ENCODE data around the gene IL5. TPM values are rescaled to one million over a fixed set of nuclear protein-coding genes. Genes with fewer than 3 reads are reported as not detected.
A peak's percentile ranks its signal among the peaks of the same experiment; 100 is the strongest.

The IL5 gene
- total RNA-seq, 1 donor from 2014 or later, result not detected

- intact Hi-C loops (cut with micrococcal nuclease), result loop anchor here (2.0 kb wide), 1 partner anchor 115 kb away; no protein-coding TSS in a partner anchor
- Histone ChIP-seq H3K27ac (replicated peaks) (peak overlapping the region; percentile 99), H3K4me1 (peaks cover 69% of the 10 kb centered on the region), H3K4me3 (no peak overlapping the region), H3K27me3 (ENCODE audit: low read depth) (no peaks in the 10 kb centered on the region), H3K9me3 (replicated peaks) (no peaks in the 10 kb centered on the region), H3K36me3 (no peaks in the 10 kb centered on the region)
- TF ChIP-seq, protein P1, sequence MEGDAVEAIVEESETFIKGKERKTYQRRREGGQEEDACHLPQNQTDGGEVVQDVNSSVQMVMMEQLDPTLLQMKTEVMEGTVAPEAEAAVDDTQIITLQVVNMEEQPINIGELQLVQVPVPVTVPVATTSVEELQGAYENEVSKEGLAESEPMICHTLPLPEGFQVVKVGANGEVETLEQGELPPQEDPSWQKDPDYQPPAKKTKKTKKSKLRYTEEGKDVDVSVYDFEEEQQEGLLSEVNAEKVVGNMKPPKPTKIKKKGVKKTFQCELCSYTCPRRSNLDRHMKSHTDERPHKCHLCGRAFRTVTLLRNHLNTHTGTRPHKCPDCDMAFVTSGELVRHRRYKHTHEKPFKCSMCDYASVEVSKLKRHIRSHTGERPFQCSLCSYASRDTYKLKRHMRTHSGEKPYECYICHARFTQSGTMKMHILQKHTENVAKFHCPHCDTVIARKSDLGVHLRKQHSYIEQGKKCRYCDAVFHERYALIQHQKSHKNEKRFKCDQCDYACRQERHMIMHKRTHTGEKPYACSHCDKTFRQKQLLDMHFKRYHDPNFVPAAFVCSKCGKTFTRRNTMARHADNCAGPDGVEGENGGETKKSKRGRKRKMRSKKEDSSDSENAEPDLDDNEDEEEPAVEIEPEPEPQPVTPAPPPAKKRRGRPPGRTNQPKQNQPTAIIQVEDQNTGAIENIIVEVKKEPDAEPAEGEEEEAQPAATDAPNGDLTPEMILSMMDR (IDR thresholded peaks at IDR 0.05; ENCODE audit: borderline replicate concordance), result no peak
- no peak for DNase-seq
These were observed 41.1 kb downstream of the IL5 start for GRCh38 chr5:132501961-132502931.

GRCh38 chr5:132501629-132501956, 41.7 kb downstream of the IL5 start:
- H3K4me1 ChIP-seq, result peaks cover 75% of the 10 kb centered on the region

GRCh38 chr5:132500931-132501628, 42.2 kb downstream of the IL5 start:
- Histone ChIP-seq H3K27me3 (ENCODE audit: low read depth) (no peaks in the 10 kb centered on the region), H3K4me1 (peaks cover 75% of the 10 kb centered on the region), H3K4me3 (no peak overlapping the region), H3K27ac (replicated peaks) (peak overlapping the region; percentile 99), H3K36me3 (no peaks in the 10 kb centered on the region), H3K9me3 (replicated peaks) (no peaks in the 10 kb centered on the region)
- intact Hi-C loops (cut with micrococcal nuclease), result loop anchor here (2.0 kb wide), 1 partner anchor 114 kb away; no protein-coding TSS in a partner anchor
- TF ChIP-seq, protein P1 (IDR thresholded peaks at IDR 0.05; ENCODE audit: borderline replicate concordance), result peak; percentile 91
- DNase-seq, result peak; percentile 12

More at GRCh38 chr5:132501629-132501956, 41.7 kb downstream of the IL5 start:
- H3K9me3 ChIP-seq (replicated peaks), result no peaks in the 10 kb centered on the region
- H3K36me3 ChIP-seq, result no peaks in the 10 kb centered on the region
- DNase-seq, result no peak
- H3K4me3 ChIP-seq, result no peak overlapping the region
- H3K27ac ChIP-seq (replicated peaks), result peak overlapping the region; percentile 99
- TF ChIP-seq, protein P1 (IDR thresholded peaks at IDR 0.05; ENCODE audit: borderline replicate concordance), result no peak
- no peaks in the 10 kb centered on the region for H3K27me3 ChIP-seq (ENCODE audit: low read depth)
- intact Hi-C loops (cut with micrococcal nuclease), result loop anchor here (2.0 kb wide), 1 partner anchor 115 kb away; no protein-coding TSS in a partner anchor

- intact Hi-C loops (cut with micrococcal nuclease), result loop anchor here (2.0 kb wide), 1 partner anchor 114 kb away; no protein-coding TSS in a partner anchor
- Histone ChIP-seq H3K9me3 (replicated peaks) (no peaks in the 10 kb centered on the region), H3K36me3 (no peaks in the 10 kb centered on the region), H3K4me1 (peaks cover 73% of the 10 kb centered on the region), H3K27ac (replicated peaks) (peak overlapping the region; percentile 99), H3K27me3 (ENCODE audit: low read depth) (no peaks in the 10 kb centered on the region), H3K4me3 (no peak overlapping the region)
- DNase-seq, result peak; percentile 16
- TF ChIP-seq, protein P1 (IDR thresholded peaks at IDR 0.05; ENCODE audit: borderline replicate concordance), result no peak
These were observed 42.9 kb downstream of the IL5 start for GRCh38 chr5:132500244-132500930.

All from left ventricle myocardium inferior (tissue), 1 donor.